ENCODE measurements around the gene TAS1R3. TPM values are rescaled to one million over a fixed set of nuclear protein-coding genes. Genes with fewer than 3 reads are reported as not detected.

The TAS1R3 gene
- total and polyA plus RNA-seq, 2 experiments from 2014 or later, result 0.14 TPM; not detected in 1

DNA sequence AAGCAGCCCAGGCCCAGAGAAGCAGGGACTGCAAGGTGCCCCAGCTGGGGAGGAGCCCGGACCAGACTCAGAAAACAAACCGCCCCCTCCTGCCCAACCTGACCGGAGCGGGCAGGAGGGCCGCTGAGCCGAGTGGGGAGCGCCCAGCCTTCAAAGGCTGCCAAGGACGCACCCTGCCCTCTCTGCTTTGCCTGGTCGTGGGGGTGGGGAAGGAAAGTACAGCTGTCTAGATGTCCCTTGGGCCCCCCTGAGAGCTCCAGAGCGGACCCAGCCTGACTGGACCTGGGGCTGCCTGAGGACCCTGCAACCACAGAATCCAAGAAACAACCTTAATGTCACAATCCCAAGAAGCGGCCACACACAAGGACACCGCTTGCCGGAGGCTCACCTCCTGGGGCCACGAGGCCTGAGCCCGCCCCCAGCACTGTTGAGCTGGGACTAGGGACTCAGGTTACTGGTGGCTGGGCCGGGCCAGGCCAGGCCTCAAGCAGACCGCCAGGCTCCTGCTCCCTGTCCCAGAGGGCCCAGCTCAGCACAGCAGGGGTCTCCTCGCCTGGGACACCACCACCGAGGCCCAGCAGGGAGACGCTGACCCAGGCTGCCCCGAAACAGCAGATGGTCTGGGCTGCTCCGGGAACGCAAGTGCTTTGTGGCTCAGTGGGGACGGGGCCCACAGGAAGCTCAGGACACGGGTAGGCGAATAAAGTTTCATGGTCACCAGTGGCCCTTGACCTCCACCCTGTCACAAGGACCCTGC is 16.8 kb downstream of the TAS1R3 start:
- Mint-ChIP-seq H3K36me3 (ENCODE audit: low read depth) (no peaks in the 10 kb centered on the region; the same call in 2 of the 3 replicates), H3K9me3 (no peaks in the 10 kb centered on the region), H3K4me1 (peaks cover 22% of the 10 kb centered on the region), H3K4me3 (peak overlapping the region; percentile 78), H3K27ac (no peak overlapping the region), H3K27me3 (ENCODE audit: insufficient read depth, low read depth, poor library complexity) (peaks cover 12% of the 10 kb centered on the region)
- DNase-seq (ENCODE audit: low spot score) (no peak), ATAC-seq (peak; percentile 72)
- Histone ChIP-seq H3K4me3 (peak overlapping the region; percentile 63), H3K27me3 (ENCODE audit: insufficient read depth) (peaks cover under 1% of the 10 kb centered on the region; the same call in 1 of the 2 replicates), H3K9me2 (ENCODE audit: insufficient read depth) (no peaks in the 10 kb centered on the region), H4K20me1 (replicated peaks; ENCODE audit: insufficient read depth) (peaks cover 3% of the 10 kb centered on the region), H3K27ac (ENCODE audit: low read depth) (no peak overlapping the region), H3K4me1 (ENCODE audit: insufficient read depth) (peaks cover 17% of the 10 kb centered on the region; the same call in 1 of the 2 replicates), H3K4me2 (peak overlapping the region; percentile 84), H3F3A (replicated peaks; ENCODE audit: low read depth) (peaks cover 17% of the 10 kb centered on the region), H3K79me2 (replicated peaks; ENCODE audit: insufficient read depth) (peaks cover 14% of the 10 kb centered on the region), H3K36me3 (ENCODE audit: insufficient read depth) (no peaks in the 10 kb centered on the region), H2AFZ (no peak overlapping the region)
- TF ChIP-seq, protein P1, sequence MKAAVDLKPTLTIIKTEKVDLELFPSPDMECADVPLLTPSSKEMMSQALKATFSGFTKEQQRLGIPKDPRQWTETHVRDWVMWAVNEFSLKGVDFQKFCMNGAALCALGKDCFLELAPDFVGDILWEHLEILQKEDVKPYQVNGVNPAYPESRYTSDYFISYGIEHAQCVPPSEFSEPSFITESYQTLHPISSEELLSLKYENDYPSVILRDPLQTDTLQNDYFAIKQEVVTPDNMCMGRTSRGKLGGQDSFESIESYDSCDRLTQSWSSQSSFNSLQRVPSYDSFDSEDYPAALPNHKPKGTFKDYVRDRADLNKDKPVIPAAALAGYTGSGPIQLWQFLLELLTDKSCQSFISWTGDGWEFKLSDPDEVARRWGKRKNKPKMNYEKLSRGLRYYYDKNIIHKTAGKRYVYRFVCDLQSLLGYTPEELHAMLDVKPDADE (IDR thresholded peaks at IDR 0.05), result no peak
- TF ChIP-seq NANOG (IDR thresholded peaks at IDR 0.05; ENCODE audit: borderline replicate concordance) (no peak), POLR2AphosphoS5 (IDR thresholded peaks at IDR 0.05; ENCODE audit: low read depth) (no peak), ZNF331 (CRISPR knock-in tag; IDR thresholded peaks at IDR 0.05; ENCODE audit: low read depth) (no peak), ZNF114 (CRISPR knock-in tag; IDR thresholded peaks at IDR 0.05) (no peak), EZH2phosphoT487 (IDR thresholded peaks at IDR 0.05; ENCODE audit: unreplicated experiment) (no peak), CREB1 (CRISPR knock-in tag; IDR thresholded peaks at IDR 0.05; ENCODE audit: low read depth) (no peak), EZH2 (IDR thresholded peaks at IDR 0.05; ENCODE audit: low read depth, unreplicated experiment) (no peak), JUNB (IDR thresholded peaks at IDR 0.05; ENCODE audit: unreplicated experiment) (no peak), STAT1 (IDR thresholded peaks at IDR 0.05; ENCODE audit: unreplicated experiment) (no peak)
- TF ChIP-seq, protein P2, sequence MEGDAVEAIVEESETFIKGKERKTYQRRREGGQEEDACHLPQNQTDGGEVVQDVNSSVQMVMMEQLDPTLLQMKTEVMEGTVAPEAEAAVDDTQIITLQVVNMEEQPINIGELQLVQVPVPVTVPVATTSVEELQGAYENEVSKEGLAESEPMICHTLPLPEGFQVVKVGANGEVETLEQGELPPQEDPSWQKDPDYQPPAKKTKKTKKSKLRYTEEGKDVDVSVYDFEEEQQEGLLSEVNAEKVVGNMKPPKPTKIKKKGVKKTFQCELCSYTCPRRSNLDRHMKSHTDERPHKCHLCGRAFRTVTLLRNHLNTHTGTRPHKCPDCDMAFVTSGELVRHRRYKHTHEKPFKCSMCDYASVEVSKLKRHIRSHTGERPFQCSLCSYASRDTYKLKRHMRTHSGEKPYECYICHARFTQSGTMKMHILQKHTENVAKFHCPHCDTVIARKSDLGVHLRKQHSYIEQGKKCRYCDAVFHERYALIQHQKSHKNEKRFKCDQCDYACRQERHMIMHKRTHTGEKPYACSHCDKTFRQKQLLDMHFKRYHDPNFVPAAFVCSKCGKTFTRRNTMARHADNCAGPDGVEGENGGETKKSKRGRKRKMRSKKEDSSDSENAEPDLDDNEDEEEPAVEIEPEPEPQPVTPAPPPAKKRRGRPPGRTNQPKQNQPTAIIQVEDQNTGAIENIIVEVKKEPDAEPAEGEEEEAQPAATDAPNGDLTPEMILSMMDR (conservative IDR thresholded peaks at IDR 0.05; ENCODE audit: low read depth in 2 of 2), result no peak
- TF ChIP-seq, protein P3, sequence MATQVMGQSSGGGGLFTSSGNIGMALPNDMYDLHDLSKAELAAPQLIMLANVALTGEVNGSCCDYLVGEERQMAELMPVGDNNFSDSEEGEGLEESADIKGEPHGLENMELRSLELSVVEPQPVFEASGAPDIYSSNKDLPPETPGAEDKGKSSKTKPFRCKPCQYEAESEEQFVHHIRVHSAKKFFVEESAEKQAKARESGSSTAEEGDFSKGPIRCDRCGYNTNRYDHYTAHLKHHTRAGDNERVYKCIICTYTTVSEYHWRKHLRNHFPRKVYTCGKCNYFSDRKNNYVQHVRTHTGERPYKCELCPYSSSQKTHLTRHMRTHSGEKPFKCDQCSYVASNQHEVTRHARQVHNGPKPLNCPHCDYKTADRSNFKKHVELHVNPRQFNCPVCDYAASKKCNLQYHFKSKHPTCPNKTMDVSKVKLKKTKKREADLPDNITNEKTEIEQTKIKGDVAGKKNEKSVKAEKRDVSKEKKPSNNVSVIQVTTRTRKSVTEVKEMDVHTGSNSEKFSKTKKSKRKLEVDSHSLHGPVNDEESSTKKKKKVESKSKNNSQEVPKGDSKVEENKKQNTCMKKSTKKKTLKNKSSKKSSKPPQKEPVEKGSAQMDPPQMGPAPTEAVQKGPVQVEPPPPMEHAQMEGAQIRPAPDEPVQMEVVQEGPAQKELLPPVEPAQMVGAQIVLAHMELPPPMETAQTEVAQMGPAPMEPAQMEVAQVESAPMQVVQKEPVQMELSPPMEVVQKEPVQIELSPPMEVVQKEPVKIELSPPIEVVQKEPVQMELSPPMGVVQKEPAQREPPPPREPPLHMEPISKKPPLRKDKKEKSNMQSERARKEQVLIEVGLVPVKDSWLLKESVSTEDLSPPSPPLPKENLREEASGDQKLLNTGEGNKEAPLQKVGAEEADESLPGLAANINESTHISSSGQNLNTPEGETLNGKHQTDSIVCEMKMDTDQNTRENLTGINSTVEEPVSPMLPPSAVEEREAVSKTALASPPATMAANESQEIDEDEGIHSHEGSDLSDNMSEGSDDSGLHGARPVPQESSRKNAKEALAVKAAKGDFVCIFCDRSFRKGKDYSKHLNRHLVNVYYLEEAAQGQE (IDR thresholded peaks at IDR 0.05; ENCODE audit: unreplicated experiment), result no peak
- TF ChIP-seq, protein P4, sequence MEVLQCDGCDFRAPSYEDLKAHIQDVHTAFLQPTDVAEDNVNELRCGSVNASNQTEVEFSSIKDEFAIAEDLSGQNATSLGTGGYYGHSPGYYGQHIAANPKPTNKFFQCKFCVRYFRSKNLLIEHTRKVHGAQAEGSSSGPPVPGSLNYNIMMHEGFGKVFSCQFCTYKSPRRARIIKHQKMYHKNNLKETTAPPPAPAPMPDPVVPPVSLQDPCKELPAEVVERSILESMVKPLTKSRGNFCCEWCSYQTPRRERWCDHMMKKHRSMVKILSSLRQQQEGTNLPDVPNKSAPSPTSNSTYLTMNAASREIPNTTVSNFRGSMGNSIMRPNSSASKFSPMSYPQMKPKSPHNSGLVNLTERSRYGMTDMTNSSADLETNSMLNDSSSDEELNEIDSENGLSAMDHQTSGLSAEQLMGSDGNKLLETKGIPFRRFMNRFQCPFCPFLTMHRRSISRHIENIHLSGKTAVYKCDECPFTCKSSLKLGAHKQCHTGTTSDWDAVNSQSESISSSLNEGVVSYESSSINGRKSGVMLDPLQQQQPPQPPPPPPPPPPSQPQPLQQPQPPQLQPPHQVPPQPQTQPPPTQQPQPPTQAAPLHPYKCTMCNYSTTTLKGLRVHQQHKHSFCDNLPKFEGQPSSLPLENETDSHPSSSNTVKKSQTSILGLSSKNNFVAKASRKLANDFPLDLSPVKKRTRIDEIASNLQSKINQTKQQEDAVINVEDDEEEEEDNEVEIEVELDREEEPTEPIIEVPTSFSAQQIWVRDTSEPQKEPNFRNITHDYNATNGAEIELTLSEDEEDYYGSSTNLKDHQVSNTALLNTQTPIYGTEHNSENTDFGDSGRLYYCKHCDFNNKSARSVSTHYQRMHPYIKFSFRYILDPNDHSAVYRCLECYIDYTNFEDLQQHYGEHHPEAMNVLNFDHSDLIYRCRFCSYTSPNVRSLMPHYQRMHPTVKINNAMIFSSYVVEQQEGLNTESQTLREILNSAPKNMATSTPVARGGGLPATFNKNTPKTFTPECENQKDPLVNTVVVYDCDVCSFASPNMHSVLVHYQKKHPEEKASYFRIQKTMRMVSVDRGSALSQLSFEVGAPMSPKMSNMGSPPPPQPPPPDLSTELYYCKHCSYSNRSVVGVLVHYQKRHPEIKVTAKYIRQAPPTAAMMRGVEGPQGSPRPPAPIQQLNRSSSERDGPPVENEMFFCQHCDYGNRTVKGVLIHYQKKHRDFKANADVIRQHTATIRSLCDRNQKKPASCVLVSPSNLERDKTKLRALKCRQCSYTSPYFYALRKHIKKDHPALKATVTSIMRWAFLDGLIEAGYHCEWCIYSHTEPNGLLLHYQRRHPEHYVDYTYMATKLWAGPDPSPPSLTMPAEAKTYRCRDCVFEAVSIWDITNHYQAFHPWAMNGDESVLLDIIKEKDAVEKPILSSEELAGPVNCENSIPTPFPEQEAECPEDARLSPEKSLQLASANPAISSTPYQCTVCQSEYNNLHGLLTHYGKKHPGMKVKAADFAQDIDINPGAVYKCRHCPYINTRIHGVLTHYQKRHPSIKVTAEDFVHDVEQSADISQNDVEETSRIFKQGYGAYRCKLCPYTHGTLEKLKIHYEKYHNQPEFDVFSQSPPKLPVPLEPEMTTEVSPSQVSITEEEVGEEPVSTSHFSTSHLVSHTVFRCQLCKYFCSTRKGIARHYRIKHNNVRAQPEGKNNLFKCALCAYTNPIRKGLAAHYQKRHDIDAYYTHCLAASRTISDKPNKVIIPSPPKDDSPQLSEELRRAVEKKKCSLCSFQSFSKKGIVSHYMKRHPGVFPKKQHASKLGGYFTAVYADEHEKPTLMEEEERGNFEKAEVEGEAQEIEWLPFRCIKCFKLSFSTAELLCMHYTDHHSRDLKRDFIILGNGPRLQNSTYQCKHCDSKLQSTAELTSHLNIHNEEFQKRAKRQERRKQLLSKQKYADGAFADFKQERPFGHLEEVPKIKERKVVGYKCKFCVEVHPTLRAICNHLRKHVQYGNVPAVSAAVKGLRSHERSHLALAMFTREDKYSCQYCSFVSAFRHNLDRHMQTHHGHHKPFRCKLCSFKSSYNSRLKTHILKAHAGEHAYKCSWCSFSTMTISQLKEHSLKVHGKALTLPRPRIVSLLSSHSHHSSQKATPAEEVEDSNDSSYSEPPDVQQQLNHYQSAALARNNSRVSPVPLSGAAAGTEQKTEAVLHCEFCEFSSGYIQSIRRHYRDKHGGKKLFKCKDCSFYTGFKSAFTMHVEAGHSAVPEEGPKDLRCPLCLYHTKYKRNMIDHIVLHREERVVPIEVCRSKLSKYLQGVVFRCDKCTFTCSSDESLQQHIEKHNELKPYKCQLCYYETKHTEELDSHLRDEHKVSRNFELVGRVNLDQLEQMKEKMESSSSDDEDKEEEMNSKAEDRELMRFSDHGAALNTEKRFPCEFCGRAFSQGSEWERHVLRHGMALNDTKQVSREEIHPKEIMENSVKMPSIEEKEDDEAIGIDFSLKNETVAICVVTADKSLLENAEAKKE (CRISPR knock-in tag; IDR thresholded peaks at IDR 0.05), result no peak
